Measurements from ENCODE around the gene SYK.
"Not testable (repeated sequence)": the region's sequence is repeated elsewhere in the genome, so short reads cannot be mapped to it uniquely, and the experiment has no call there.

SYK gene

DNA sequence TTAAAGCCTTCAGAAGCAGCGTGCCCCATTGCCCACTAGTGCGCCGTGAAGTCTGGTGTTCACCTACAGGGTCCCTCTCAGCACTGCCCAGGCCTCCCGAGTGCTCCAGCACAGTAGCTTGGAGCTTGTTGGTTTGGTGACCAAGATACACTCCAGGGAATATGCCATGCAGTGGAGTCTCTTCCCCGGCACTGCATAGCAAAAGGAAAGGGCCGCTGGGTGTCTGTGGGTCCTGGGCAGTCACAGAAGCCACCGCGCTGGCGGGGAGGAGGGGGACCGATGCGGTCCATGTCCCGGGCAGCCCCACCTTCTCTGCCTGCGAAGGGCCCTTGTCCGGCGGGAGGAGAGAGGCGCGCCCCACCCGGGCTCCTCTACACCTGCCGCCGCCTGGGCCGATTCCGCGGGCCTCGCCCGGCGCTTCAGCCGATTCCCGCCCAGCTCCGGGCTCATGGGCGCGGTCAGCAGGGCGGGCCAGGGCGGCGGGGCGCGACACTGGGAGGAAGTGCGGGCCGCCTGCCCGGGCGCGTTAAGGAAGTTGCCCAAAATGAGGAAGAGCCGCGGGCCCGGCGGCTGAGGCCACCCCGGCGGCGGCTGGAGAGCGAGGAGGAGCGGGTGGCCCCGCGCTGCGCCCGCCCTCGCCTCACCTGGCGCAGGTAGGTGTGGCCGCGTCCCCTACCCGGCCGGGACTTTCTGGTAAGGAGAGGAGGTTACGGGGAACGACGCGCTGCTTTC lies at the start of gene SYK:
TSS of gene SYK (plus strand) at position 579 of the 732 bp plus-strand sequence. CDS start 42,080 bp downstream, outside the sequence.
- no peak for DNase-seq (ENCODE audit: extremely low read depth, low read depth)
- H3K4me3 ChIP-seq (replicated peaks; ENCODE audit: low read depth, low read length): no peak within 1 kb of the TSS
- TF ChIP-seq, protein P1, sequence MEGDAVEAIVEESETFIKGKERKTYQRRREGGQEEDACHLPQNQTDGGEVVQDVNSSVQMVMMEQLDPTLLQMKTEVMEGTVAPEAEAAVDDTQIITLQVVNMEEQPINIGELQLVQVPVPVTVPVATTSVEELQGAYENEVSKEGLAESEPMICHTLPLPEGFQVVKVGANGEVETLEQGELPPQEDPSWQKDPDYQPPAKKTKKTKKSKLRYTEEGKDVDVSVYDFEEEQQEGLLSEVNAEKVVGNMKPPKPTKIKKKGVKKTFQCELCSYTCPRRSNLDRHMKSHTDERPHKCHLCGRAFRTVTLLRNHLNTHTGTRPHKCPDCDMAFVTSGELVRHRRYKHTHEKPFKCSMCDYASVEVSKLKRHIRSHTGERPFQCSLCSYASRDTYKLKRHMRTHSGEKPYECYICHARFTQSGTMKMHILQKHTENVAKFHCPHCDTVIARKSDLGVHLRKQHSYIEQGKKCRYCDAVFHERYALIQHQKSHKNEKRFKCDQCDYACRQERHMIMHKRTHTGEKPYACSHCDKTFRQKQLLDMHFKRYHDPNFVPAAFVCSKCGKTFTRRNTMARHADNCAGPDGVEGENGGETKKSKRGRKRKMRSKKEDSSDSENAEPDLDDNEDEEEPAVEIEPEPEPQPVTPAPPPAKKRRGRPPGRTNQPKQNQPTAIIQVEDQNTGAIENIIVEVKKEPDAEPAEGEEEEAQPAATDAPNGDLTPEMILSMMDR (IDR thresholded peaks at IDR 0.05; ENCODE audit: low read depth, low read length, missing control alignments): no peak

DNA sequence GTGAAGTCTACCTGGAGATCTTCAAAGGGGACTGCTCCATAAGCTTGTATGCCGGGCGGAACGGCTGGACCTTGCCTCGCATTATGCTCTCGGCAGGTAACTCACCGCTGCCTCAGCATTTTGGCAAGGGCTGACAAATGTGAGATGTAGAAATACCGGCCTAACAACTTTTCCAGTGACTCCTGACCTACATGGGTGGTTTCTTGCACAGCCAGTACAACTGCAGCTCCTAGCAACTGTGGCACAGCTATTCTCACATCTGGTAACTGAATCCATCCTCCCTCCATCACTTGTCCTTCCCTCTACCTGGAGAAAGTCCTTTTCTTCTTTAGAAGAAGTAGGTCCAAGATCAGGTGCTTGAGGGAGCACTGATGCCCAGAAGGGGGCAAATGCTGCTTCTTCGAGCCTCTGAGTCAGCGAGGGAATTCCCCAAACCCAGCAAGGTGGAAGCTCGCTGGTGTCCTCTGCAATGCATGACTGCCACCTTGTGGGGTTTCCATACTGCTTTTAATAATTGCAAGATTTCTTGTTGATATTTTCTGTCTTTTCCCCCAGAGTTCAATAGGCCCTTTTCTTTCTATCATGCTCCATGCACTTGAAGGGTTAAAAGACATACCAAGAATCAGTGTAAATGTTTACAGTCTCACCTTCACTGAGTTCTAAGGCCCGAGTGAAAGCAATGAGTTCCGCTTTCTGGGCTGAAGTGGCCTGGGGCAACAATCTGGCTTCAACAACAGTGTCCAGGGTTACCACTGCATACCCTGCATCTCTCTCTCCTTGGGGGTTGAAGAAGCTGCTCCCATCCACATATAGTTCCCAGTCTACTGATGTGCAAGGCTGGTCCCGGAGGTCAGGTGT lies 45.9 kb upstream of the SYK start:
- not testable (repeated sequence) for H3K4me3 ChIP-seq (replicated peaks; ENCODE audit: low read depth, low read length); DNase-seq (ENCODE audit: extremely low read depth, low read depth)

DNA sequence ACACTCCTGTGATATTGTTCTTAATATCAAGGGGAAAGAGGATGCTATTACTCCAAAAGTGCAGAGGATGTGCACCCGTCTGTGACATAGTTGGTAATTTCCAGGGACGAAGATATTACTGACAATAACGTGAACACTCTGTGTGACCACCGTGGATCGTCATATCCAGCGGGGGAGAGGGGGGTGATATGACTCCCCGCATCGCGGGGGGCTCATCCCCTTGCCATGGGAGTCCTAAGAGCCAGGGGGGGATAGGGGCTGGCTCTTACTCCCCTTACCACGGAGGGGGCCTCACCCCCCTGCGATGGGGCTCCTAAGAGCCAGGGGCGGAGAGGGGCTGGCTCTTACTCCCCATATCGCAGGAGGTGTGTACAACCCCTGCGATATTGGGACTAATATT lies 41.0 kb upstream of the SYK start:
- not testable (repeated sequence) for H3K4me3 ChIP-seq (replicated peaks; ENCODE audit: low read depth, low read length); DNase-seq (ENCODE audit: extremely low read depth, low read depth)

DNA sequence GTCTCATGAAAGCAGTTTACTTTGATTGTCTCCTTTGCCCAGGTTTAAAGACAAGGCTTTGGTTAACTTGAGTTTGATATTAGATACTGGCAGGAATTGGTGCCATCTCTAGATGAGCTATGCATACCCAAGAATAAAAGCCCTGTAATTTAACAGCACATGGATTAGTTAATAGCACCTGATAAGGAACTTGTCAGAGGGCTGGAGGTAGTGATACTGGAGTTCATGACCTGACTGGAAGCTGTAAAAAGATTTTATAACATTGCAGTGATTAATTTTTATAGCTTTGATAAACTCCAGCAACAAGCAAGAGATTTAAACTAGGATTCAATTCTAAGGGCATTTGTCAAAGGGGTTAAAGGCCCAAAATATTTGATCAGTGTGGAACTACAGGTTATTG lies 34.9 kb upstream of the SYK start:
- TF ChIP-seq, protein P1 (IDR thresholded peaks at IDR 0.05; ENCODE audit: low read depth, low read length, missing control alignments): no peak
- no peak for DNase-seq (ENCODE audit: extremely low read depth, low read depth)
- no peak overlapping the region for H3K4me3 ChIP-seq (replicated peaks; ENCODE audit: low read depth, low read length)

DNA sequence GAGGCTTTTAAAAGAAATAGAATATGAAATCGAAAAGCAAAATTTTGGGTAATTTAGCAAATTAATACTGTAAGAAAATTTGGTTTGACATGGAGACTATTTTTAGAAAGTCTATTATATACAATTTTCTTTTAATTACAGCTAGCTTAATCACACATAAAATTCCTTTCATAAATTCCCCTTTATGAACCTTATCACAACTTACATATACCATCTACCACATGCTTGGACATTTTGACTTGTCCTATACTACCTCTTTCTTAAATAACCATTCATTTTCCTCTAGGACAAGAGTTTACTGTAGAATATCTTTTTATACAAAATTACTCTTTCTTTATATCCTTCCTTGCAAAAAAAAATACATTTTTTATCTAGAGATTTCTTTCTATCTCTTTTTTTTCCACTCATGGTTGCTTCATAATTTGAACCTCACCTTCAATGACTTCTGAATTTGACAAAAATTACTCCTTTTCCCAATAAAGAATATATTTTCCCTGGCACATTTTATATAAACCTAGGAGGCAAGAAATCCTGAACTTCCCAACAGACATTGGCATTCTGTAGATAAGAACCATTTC lies 34.0 kb upstream of the SYK start:
- DNase-seq (ENCODE audit: extremely low read depth, low read depth): no peak
- H3K4me3 ChIP-seq (replicated peaks; ENCODE audit: low read depth, low read length): no peak overlapping the region
- TF ChIP-seq, protein P1 (IDR thresholded peaks at IDR 0.05; ENCODE audit: low read depth, low read length, missing control alignments): no peak

DNA sequence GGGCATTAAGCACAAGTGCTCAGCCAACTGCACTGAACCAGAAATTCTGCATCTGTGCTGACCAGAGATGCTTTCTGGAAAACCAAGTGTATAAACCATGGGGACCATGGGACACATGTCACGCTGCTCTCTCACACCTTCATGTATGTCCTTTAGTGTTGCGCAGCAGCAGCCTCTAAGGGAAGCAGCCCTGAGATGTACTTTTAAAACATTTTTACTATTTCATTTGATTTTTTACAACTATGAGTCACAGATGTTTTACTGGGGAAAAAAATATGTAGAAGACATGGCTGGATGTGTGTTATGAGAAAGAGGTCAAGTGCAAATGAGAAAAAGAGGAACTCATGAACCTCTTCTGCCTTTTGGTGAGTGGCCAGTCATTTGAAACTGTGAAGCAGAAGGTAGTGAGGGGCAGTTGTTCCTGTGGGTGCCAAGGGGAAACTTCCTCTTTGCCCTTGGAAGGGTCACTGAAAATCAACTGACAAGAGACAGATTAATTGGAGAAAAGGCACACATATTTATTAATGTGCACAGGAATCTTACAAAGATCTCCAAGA lies 31.4 kb upstream of the SYK start:
- H3K4me3 ChIP-seq (replicated peaks; ENCODE audit: low read depth, low read length): no peak overlapping the region
- TF ChIP-seq, protein P1 (IDR thresholded peaks at IDR 0.05; ENCODE audit: low read depth, low read length, missing control alignments): no peak
- DNase-seq (ENCODE audit: extremely low read depth, low read depth): no peak

DNA sequence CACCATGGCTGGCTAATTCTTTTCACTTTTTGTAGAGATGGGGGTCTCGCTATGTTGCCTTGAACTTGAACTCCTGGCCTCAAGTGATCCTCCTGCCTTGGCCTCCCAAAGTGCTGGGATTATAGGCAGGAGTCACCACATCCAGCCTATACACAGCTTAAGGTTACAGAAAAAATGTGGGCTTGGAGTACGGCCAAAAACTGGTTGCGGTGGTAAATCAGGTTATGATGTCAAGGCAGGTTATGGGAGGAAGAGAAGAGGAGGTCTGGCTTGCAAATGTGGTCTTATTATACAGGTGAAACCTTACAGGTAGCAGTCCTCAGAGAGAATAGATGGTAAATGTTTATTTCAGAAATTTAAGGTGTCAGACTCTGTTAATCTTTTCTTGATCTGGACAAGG lies 30.7 kb upstream of the SYK start:
- DNase-seq (ENCODE audit: extremely low read depth, low read depth): no peak
- TF ChIP-seq, protein P1 (IDR thresholded peaks at IDR 0.05; ENCODE audit: low read depth, low read length, missing control alignments): no peak
- no peak overlapping the region for H3K4me3 ChIP-seq (replicated peaks; ENCODE audit: low read depth, low read length)

All from HFF-Myc (cell line).